G401.6 (cell line): ENCODE results near the gene NLRP14.

Experiments
- FAIRE-seq: peaks from 2 replicates; lab custom pipeline; 2012; peaks lifted over from hg19 to GRCh38; lab: Jason Lieb, UNC

NLRP14 gene

DNA sequence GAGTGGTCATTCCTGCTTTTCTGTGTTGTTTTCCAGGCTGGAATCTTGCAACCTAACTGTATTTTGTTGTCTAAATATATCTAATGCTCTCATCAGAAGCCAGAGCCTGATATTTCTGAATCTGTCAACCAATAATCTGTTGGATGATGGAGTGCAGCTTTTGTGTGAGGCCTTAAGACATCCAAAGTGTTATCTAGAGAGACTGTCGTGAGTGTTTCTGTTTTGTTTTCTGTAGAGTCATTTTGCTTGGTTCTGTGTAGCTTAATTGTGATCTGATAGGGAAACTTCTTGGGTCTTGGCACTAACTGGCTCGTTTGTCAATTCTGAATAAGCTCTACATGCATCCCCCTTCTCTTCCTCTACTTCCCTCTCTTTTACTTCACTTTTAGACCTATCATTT is 37.4 kb downstream of the NLRP14 start:
- no peak for FAIRE-seq

DNA sequence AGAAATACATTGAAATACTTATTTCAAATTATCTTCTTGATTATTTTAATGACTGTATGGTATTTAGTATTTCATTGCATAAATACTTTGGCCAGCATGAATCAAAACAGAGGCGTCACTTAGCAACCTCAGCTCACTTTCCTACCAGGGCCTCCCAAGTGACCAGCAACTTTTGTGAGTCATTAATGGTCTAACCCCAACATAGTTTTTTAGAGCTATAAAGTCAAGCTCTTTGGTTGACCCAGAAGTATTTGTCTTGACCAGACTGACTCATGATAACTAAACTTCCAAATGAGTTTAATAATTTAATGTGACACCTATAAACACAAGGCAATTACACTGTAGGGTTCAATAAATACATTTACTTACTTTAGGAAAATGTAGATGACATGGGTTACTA is 40.6 kb downstream of the NLRP14 start:
- FAIRE-seq, result no peak

DNA sequence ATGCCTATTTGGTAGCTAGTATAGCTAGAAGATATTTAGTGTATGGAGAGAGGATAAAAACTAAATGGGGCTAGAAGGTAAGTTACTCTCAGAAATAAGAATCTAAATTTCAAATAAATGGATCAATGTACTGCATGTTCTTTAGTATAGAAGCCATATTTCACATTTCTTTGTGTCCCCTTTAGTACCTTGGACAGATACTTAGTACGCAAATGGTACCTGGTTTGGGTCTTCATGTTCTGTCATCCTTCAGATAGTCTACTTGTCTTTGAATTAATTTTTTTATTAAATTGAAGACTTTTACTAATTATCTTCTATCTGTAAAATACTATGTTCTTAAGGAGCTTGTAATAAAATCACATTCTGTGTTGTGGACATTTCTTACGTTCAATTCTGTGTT is 42.3 kb downstream of the NLRP14 start:
- FAIRE-seq, result no peak

DNA sequence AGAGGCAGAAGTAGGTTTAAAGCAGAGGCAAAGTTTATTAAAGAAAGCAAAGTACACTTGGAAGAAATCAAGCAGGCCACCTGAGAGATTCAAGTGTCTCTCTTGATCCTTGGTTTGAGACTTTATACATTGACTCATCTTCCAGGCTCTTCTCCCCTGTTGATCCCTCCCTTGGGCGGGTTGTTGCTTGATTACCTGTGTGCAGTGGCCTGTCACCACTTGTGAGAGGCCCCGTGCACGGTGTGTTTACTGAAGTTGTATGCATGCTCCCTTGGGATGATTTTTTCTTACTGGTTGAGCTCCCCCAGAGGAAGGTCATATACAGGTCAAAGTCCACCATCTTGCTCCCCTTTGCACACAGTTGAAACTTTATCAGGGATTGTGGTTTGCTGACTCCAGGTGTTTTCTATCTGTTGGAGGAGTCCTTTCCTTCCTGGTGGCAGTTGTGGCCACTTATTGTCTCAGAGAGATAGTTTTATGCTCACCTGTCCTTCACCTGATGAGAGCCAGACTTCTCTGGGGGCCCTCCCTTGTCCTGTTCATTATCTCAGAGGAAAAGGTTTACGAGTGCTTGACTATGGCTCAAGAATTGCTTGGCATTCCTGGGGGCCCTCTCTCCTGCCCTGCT is 52.2 kb downstream of the NLRP14 start:
- no peak for FAIRE-seq

DNA sequence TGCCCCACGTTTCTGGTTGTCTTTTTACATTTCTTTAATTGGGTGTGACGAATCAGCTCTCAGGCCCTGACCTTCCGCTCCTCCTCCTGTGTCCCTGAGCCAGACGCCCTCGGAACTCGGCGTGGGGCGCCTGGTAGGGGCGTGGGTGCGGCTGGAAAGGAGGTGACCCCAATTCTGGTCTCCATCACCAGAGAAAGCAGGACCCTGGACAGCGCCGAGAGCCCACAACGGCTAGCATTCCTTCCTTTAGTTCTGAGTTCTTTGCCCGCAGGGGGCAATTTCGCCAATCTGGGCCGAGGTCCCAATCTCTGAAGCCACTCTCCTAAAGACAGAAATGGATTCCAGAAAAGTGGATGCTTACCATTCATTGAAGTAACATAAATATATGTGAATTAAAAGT is 56.8 kb downstream of the NLRP14 start:
- no peak for FAIRE-seq

DNA sequence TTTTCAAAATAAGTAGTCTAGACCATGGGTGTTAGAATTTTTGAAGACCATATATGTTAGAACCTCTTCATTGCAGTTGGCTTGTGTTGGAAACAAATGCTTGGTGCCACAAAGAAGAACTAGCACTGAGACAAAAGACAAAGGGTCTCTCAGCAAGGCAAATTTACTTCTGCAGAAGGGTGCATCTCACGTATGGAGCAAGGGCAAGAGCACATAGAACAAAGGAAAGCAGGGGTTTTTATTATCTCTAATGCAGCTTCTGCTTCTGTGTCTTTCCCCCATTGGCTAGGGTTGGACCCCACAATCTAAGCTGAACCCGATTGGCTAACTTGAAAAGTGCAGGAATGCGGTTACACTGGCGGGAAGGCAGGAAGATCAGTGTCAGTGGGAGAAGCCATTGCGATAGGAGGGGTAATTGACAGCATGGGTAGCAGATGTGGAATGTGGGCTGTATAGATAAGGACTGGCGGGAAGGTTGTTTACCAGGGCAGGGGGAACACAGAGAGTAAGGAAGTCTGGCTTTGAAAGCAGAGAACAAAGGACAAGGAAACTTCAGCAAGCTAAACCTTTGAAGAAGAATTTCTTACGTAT is 59.4 kb downstream of the NLRP14 start:
- FAIRE-seq, result no peak

GRCh38 chr11:7080900-7081299 is 60.6 kb downstream of the NLRP14 start:
- no peak for FAIRE-seq

DNA sequence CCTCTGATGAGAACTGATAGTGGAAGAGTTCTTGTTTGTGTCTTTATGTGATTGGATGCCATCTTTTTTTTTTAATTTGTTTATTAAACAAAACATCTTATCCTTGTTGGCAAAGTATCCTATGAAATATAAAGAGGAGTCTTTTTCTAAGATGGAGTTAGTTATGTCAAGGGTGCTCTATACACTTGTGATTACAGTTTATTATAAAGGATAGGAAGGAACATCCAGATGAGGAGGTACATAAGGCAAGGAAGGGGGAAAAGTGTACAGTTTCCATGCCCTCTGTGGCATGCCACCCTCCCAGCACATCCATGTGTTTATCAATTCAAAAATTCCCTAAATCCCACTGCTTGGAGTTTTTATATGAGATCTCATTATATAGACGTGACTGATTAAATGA is 61.2 kb downstream of the NLRP14 start:
- no peak for FAIRE-seq

- no peak for FAIRE-seq
Observed at GRCh38 chr11:7088921-7089320, 68.6 kb downstream of the NLRP14 start, which contains the start of gene RBMXL2. Gene RBMXL2, plus strand, starts transcription at chr11:7088998. Its CDS starts 123 bp downstream, at chr11:7089121.

DNA sequence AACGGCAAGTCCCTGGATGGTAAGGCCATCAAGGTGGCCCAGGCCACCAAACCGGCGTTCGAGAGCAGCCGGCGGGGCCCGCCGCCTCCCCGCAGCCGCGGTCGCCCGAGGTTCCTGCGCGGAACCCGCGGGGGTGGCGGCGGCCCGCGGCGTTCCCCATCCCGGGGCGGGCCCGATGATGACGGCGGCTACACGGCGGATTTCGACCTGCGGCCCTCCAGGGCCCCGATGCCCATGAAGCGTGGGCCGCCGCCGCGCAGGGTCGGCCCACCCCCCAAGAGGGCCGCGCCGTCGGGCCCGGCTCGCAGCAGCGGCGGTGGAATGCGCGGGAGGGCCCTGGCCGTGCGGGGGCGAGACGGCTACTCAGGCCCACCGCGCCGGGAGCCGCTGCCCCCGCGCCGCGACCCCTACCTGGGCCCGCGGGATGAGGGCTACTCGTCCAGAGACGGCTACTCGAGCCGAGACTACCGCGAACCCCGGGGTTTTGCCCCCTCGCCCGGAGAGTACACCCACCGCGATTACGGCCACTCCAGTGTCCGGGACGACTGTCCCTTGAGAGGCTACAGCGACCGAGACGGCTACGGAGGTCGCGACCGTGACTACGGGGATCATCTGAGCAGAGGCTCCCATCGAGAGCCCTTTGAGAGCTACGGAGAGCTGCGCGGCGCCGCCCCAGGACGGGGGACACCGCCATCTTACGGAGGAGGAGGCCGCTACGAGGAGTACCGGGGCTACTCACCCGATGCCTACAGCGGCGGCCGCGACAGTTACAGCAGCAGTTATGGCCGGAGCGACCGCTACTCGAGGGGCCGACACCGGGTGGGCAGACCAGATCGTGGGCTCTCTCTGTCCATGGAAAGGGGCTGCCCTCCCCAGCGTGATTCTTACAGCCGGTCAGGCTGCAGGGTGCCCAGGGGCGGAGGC is 69.3 kb downstream of the NLRP14 start:
- no peak for FAIRE-seq

GRCh38 chr11:7098235-7098832 is 78.1 kb downstream of the NLRP14 start:
- peak; percentile 97 for FAIRE-seq

DNA sequence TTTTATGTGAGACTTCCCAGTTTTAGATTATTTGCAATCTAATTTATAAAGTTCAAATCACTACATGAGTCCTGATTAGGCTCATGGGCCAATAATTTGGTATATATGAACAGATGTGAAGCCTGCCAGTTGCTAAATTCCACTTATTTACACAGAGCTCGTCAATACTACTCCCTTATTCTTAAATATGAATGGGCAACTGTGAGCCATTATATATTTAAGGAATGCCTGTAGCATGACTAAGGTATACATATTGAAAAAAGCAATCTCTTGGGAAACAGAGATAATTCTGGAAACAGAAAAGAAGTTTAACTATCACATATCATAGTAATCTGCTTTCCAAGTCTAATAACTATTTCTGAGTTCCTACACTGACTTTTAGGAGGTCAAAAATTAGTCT is 95.5 kb downstream of the NLRP14 start:
- FAIRE-seq, result no peak

- FAIRE-seq, result peak; percentile 92
Observed at GRCh38 chr11:7116370-7116769, 96.1 kb downstream of the NLRP14 start.
